ENCODE measurements around the gene PACRG.

DNA sequence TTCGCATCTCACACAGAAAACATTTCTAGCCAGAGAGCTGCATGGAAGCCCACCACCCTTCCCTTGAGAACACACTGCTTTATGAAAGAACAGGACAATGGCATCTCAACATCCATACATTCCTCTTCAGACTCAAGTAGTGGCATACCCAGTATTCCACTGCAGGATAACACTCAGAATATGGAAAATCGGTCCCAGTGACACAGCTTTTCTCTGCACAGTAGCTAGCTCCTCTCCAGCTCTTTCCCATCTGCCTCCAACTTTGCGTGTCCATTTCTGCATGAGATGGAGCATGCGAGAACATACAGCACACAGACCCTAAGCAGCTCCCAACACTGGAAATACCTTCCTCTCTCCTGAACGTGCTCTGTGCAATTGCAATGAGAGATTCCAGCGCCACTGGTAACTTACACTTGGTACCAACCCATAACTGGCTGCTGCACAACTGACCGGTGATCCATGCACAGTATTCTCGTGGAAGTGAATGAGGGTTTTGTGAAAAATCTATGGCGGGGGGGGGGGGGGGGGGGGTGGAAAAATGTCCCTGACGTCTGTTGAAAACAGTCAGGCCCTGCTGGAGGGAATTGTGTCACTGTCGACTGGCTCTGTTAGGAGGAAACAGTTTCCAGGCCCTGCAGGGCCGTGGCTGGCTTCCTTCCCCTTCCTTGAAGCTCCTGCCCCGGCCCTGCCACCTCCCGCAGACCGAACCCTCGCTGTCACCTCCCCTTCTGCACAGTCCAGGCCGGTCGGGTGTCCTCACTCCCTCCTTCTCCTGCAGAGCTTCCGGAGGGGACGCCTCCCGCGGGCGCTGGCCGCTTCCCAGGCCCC lies 420.9 kb downstream of the PACRG start:
- TF ChIP-seq, protein P1, sequence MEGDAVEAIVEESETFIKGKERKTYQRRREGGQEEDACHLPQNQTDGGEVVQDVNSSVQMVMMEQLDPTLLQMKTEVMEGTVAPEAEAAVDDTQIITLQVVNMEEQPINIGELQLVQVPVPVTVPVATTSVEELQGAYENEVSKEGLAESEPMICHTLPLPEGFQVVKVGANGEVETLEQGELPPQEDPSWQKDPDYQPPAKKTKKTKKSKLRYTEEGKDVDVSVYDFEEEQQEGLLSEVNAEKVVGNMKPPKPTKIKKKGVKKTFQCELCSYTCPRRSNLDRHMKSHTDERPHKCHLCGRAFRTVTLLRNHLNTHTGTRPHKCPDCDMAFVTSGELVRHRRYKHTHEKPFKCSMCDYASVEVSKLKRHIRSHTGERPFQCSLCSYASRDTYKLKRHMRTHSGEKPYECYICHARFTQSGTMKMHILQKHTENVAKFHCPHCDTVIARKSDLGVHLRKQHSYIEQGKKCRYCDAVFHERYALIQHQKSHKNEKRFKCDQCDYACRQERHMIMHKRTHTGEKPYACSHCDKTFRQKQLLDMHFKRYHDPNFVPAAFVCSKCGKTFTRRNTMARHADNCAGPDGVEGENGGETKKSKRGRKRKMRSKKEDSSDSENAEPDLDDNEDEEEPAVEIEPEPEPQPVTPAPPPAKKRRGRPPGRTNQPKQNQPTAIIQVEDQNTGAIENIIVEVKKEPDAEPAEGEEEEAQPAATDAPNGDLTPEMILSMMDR (optimal IDR thresholded peaks at IDR 0.05 in 1 of 3, IDR thresholded peaks at IDR 0.05 in 1 of 3, conservative IDR thresholded peaks at IDR 0.05 in 1 of 3; ENCODE audit: extremely low read depth in 1 of 3, insufficient read depth in 2 of 3, low read length in 3 of 3) = no peak
- no peak for TF ChIP-seq EZH2 (IDR thresholded peaks at IDR 0.05; ENCODE audit: low read length)
